Thymus (tissue), 11 donors: ENCODE measurements around the gene AGPAT2. TPM values are rescaled to one million over a fixed set of nuclear protein-coding genes. Genes with fewer than 3 reads are reported as not detected.
A peak's percentile ranks its signal among the peaks of the same experiment; 100 is the strongest.

Experiments used
- DNase-seq, 9 donors: peaks; one replicate each; pipeline ENCODE4 v3.0.0-alpha.2; 2013; ENCODE audit warnings: low spot score in 9 of 9, low read depth in 6 of 9, missing footprints in 1 of 9
- H3K27ac ChIP-seq, 2 donors: one replicate each; pipeline ENCODE4 v1.5.1; 2013; ENCODE audit warnings: control low read depth in 1 of 2, low read depth in 1 of 2, low read length in 1 of 2, mild to moderate bottlenecking in 1 of 2, moderate library complexity in 1 of 2
- H3K27me3 ChIP-seq, 2 donors: one replicate each; pipeline ENCODE4 v1.5.1; 2013; ENCODE audit warnings: low read length in 1 of 2; ENCODE audit not compliant: control insufficient read depth in 2 of 2, insufficient read depth in 1 of 2
- H3K36me3 ChIP-seq, 2 donors: one replicate each; pipeline ENCODE4 v1.5.1; 2013; ENCODE audit warnings: low read length in 1 of 2, mild to moderate bottlenecking in 1 of 2, moderate library complexity in 1 of 2; ENCODE audit not compliant: control insufficient read depth in 2 of 2, insufficient read depth in 2 of 2
- H3K4me1 ChIP-seq, 2 donors: one replicate each; pipeline ENCODE4 v1.5.1; 2013; ENCODE audit warnings: low read length in 2 of 2; ENCODE audit not compliant: control insufficient read depth in 2 of 2, insufficient read depth in 2 of 2
- H3K4me3 ChIP-seq, 2 donors: one replicate each; pipeline ENCODE4 v1.5.1; 2013; ENCODE audit warnings: low read length in 2 of 2, control low read depth in 1 of 2, mild to moderate bottlenecking in 1 of 2
- H3K9me3 ChIP-seq, 2 donors: one replicate each; pipeline ENCODE4 v1.5.1; 2013; ENCODE audit warnings: low read length in 1 of 2, mild to moderate bottlenecking in 1 of 2; ENCODE audit not compliant: control insufficient read depth in 2 of 2, insufficient read depth in 1 of 2
- WGBS: extraction: QIAGEN DNeasy Blood & Tissue Kit; methylation state at CpG from one replicate; pipeline ENCODE4 v1.1.7; 2013; 5-methylcytosine and 5-hydroxymethylcytosine counted together
- polyA plus RNA-seq: library from polyadenylated mRNA; stranded (reverse); fragments of 200-250 nt; gene quantifications from one replicate; pipeline ENCODE4 v1.2.3, GENCODE V29; 2013
- total RNA-seq: library from RNA; stranded (reverse); fragments of 120-200 nt; gene quantifications from one replicate; pipeline ENCODE4 v1.2.4, GENCODE V29; 2013
- donor health status: healthy.

The AGPAT2 gene
- total and polyA plus RNA-seq, 2 donors = 8.2 to 28.8 TPM

GRCh38 chr9:136697821-136698526 lies 10.7 kb upstream of the AGPAT2 start:
- no peak for DNase-seq

GRCh38 chr9:136697146-136697820 lies 10.0 kb upstream of the AGPAT2 start:
- Histone ChIP-seq H3K4me1 (peaks cover 3 to 49% of the 10 kb centered on the region in 2 donors), H3K27ac (no peak overlapping the region), H3K36me3 (no peaks in the 10 kb centered on the region), H3K4me3 (no peak overlapping the region), H3K9me3 (no peaks in the 10 kb centered on the region), H3K27me3 (peaks cover 0 to 25% of the 10 kb centered on the region in 2 donors)
- 91% methylated on average over 23 of the region's 23 CpGs for WGBS
- DNase-seq = no peak

More at GRCh38 chr9:136697821-136698526, 10.7 kb upstream of the AGPAT2 start:
- WGBS = 73% methylated on average over 20 of the region's 20 CpGs
- Histone ChIP-seq H3K36me3 (no peaks in the 10 kb centered on the region), H3K27ac (no peak overlapping the region), H3K9me3 (no peaks in the 10 kb centered on the region), H3K27me3 (peaks cover 0 to 25% of the 10 kb centered on the region in 2 donors), H3K4me3 (no peak overlapping the region), H3K4me1 (peaks cover 3 to 56% of the 10 kb centered on the region in 2 donors)

- WGBS = 60% methylated on average over 9 of the region's 9 CpGs
- peak in 1 of 9 donors; percentile 49 for DNase-seq
- H3K27ac ChIP-seq = peak overlapping the region in 1 of 2 donors; percentile 74
These were observed 9.2 kb upstream of the AGPAT2 start for GRCh38 chr9:136696502-136696901.

GRCh38 chr9:136695955-136696354 lies 8.7 kb upstream of the AGPAT2 start:
- H3K27ac ChIP-seq = peak overlapping the region in 1 of 2 donors; percentile 74
- peaks cover 0 to 16% of the 10 kb centered on the region in 2 donors for H3K27me3 ChIP-seq
- H3K36me3 ChIP-seq = no peaks in the 10 kb centered on the region
- no peak for DNase-seq
- H3K9me3 ChIP-seq = no peaks in the 10 kb centered on the region
- 46% methylated on average over 23 of the region's 23 CpGs for WGBS
- H3K4me1 ChIP-seq = peaks cover 2 to 38% of the 10 kb centered on the region in 2 donors
- no peak overlapping the region for H3K4me3 ChIP-seq

More at GRCh38 chr9:136696502-136696901, 9.2 kb upstream of the AGPAT2 start:
- Histone ChIP-seq H3K36me3 (no peaks in the 10 kb centered on the region), H3K27me3 (peaks cover 0 to 21% of the 10 kb centered on the region in 2 donors), H3K9me3 (no peaks in the 10 kb centered on the region), H3K4me1 (peaks cover 3 to 43% of the 10 kb centered on the region in 2 donors), H3K4me3 (no peak overlapping the region)

GRCh38 chr9:136695435-136695895 lies 8.2 kb upstream of the AGPAT2 start:
- Histone ChIP-seq H3K27ac (peak overlapping the region in 1 of 2 donors; percentile 74), H3K27me3 (peaks cover 0 to 12% of the 10 kb centered on the region in 2 donors), H3K9me3 (no peaks in the 10 kb centered on the region), H3K36me3 (no peaks in the 10 kb centered on the region), H3K4me3 (no peak overlapping the region), H3K4me1 (peaks cover 0 to 33% of the 10 kb centered on the region in 2 donors)
- WGBS = 87% methylated on average over 10 of the region's 10 CpGs
- no peak for DNase-seq

GRCh38 chr9:136694872-136695247 lies 7.6 kb upstream of the AGPAT2 start:
- Histone ChIP-seq H3K27ac (no peak overlapping the region), H3K27me3 (peaks cover 0 to 8% of the 10 kb centered on the region in 2 donors), H3K4me1 (peaks cover 0 to 28% of the 10 kb centered on the region in 2 donors), H3K36me3 (no peaks in the 10 kb centered on the region), H3K9me3 (no peaks in the 10 kb centered on the region), H3K4me3 (no peak overlapping the region)
- WGBS = 98% methylated on average over 11 of the region's 11 CpGs
- no peak for DNase-seq

GRCh38 chr9:136694163-136694871 lies 7.1 kb upstream of the AGPAT2 start:
- no peak overlapping the region for H3K4me3 ChIP-seq
- H3K36me3 ChIP-seq = no peaks in the 10 kb centered on the region
- H3K9me3 ChIP-seq = no peaks in the 10 kb centered on the region
- H3K27ac ChIP-seq = no peak overlapping the region
- peaks cover 0 to 28% of the 10 kb centered on the region in 2 donors for H3K4me1 ChIP-seq
- no peak for DNase-seq
- 77% methylated on average over 32 of the region's 32 CpGs for WGBS
- peaks cover 0 to 8% of the 10 kb centered on the region in 2 donors for H3K27me3 ChIP-seq

- Histone ChIP-seq H3K27ac (no peak overlapping the region), H3K4me3 (no peak overlapping the region), H3K9me3 (no peaks in the 10 kb centered on the region), H3K27me3 (peaks cover 0 to 14% of the 10 kb centered on the region in 2 donors), H3K36me3 (no peaks in the 10 kb centered on the region), H3K4me1 (peaks cover 0 to 28% of the 10 kb centered on the region in 2 donors)
- no peak for DNase-seq
- WGBS = 92% methylated on average over 15 of the region's 15 CpGs
These were observed 6.4 kb upstream of the AGPAT2 start for GRCh38 chr9:136693490-136694162.
